BE2C (cell line): Measurements from ENCODE around the gene PRR15L.

ENCODE experiments used
- DNase-seq: peaks from one replicate; pipeline ENCODE4 v3.0.0-alpha.2; 2020
- H3K27me3 ChIP-seq: fragments of 250-450 bp; sonication (Bioruptor Pico); 2 replicates; pipeline ENCODE4 v1.5.1; 2020; ENCODE audit warnings: mild to moderate bottlenecking
- H3K36me3 ChIP-seq: fragments of 250-450 bp; sonication (Bioruptor Pico); 2 replicates; pipeline ENCODE4 v1.5.1; 2020; ENCODE audit warnings: mild to moderate bottlenecking
- H3K4me1 ChIP-seq: fragments of 250-450 bp; sonication (Bioruptor Pico); 2 replicates; pipeline ENCODE4 v1.5.1; 2020
- H3K4me3 ChIP-seq: 2 replicates; pipeline ENCODE4 v1.5.1; 2011; ENCODE audit warnings: low read depth, low read length
- H3K9me3 ChIP-seq: fragments of 250-450 bp; sonication (Bioruptor Pico); 2 replicates; pipeline ENCODE4 v1.5.1; 2020
- TF ChIP-seq, protein P1 (sequence below): IDR thresholded peaks from 2 replicates; pipeline ENCODE4 v1.5.1; 2012; ENCODE audit warnings: mild to moderate bottlenecking, low read depth, low read length

The PRR15L gene

DNA sequence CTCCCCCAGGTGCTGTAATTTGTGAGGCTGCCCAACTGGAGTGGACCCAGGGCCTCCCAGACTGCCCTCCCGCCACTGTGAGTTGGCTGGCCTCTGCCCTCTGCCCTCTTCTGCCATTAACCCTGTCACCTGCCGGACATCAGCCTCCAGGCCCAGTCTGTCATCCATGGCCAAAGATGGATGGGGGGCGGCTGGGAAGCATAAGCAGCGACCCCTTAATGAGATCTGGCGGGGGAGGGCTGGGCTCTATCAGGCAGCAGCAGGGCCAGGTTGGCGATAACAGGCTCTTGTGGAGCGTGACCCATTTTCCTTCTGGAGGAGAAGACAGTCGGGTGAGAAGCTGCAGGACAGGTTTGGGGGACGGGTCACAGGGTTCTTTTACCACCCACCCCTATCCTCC lies 38.5 kb upstream of the PRR15L start:
- TF ChIP-seq, protein P1, sequence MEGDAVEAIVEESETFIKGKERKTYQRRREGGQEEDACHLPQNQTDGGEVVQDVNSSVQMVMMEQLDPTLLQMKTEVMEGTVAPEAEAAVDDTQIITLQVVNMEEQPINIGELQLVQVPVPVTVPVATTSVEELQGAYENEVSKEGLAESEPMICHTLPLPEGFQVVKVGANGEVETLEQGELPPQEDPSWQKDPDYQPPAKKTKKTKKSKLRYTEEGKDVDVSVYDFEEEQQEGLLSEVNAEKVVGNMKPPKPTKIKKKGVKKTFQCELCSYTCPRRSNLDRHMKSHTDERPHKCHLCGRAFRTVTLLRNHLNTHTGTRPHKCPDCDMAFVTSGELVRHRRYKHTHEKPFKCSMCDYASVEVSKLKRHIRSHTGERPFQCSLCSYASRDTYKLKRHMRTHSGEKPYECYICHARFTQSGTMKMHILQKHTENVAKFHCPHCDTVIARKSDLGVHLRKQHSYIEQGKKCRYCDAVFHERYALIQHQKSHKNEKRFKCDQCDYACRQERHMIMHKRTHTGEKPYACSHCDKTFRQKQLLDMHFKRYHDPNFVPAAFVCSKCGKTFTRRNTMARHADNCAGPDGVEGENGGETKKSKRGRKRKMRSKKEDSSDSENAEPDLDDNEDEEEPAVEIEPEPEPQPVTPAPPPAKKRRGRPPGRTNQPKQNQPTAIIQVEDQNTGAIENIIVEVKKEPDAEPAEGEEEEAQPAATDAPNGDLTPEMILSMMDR = no peak
- Histone ChIP-seq H3K9me3 (no peaks in the 10 kb centered on the region), H3K4me3 (peak overlapping the region; percentile 28), H3K27me3 (no peaks in the 10 kb centered on the region), H3K4me1 (peaks cover 84% of the 10 kb centered on the region), H3K36me3 (no peaks in the 10 kb centered on the region)
- peak; percentile 90 for DNase-seq

DNA sequence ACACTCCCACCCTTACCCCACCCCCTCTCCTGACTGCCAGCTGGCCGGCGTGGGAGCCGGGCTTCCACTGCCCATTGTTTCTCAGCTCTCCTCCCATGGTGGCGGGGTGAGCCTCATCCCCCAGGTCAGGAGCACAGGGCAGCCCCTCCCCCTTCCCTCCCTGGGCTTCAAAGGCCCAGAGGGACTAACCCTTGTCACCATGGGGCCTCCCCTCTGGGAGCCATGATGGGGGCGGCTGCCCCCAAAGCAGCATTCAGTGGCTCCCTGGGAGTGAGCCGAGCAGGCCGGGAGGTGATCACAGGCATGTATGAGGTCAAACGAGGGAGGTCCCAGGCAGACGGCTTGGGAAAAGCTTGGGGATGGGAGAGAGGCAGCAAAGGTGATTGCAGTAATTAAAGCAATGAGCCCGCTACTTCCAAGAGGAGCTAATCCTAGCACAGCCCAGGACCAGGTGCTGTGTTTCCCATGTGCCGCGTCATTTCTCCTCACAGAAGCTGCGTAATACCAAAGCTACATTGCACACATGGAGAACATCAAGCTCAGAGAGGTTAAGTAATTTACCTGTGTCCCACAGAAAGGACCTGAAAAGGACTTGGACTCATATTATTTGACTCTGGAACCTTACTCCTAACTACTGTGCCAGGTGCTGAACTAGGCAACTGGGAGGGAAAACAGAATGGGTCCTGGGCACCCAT lies 37.7 kb upstream of the PRR15L start:
- H3K4me3 ChIP-seq = no peak overlapping the region; the same call in 1 of the 2 replicates

DNA sequence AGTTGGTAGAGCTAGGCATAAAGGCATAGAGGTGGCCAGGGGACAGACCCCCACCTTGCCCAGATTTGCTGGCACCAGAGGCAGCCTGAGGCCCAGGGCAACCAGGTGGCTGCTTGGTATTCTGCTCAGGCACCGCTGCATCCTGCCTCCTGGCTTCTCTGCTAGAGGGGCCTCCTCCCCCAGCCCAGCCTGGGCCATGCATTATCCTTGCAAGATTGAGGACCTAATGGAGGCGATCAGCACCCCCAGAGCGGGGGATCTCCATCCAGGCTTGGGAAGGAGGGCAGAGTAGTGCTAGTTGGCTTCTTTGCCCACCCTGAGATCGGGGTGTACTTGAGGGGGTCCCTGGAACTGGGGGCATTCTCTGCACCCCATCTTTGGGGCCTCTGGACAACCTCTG lies 37.0 kb upstream of the PRR15L start:
- Histone ChIP-seq H3K4me1 (peaks cover 87% of the 10 kb centered on the region), H3K36me3 (no peaks in the 10 kb centered on the region), H3K27me3 (no peaks in the 10 kb centered on the region), H3K9me3 (no peaks in the 10 kb centered on the region), H3K4me3 (no peak overlapping the region)
- TF ChIP-seq, protein P1 = no peak
- no peak for DNase-seq

More for the DNA sequence above, 37.7 kb upstream of the PRR15L start:
- Histone ChIP-seq H3K4me1 (peaks cover 88% of the 10 kb centered on the region), H3K9me3 (no peaks in the 10 kb centered on the region), H3K27me3 (no peaks in the 10 kb centered on the region), H3K36me3 (no peaks in the 10 kb centered on the region)
- peak; percentile 39 for DNase-seq
- TF ChIP-seq, protein P1 = no peak

DNA sequence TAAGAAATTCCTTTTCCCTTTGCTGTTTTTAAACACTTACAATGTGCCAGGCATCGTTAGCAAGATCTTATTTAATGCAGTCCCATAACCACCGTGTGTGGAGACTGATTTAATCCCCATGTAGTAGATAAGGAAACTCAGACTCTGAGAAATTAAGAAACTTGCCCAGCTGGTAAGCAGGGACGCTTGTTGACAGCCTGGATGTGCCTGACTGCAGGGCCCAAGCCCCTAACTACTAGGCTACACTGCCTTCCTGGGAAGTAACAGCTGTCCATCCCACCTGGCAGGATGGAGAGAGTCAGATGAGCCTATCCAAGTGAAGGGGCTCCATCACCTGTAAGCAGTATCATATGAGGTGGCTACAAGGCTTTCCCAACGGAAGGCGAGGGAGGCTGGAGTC lies 36.3 kb upstream of the PRR15L start:
- no peaks in the 10 kb centered on the region for H3K36me3 ChIP-seq
- H3K27me3 ChIP-seq = no peaks in the 10 kb centered on the region
- H3K4me3 ChIP-seq = no peak overlapping the region
- H3K9me3 ChIP-seq = no peaks in the 10 kb centered on the region
- no peak for DNase-seq
- TF ChIP-seq, protein P1 = no peak
- peaks cover 87% of the 10 kb centered on the region for H3K4me1 ChIP-seq

DNA sequence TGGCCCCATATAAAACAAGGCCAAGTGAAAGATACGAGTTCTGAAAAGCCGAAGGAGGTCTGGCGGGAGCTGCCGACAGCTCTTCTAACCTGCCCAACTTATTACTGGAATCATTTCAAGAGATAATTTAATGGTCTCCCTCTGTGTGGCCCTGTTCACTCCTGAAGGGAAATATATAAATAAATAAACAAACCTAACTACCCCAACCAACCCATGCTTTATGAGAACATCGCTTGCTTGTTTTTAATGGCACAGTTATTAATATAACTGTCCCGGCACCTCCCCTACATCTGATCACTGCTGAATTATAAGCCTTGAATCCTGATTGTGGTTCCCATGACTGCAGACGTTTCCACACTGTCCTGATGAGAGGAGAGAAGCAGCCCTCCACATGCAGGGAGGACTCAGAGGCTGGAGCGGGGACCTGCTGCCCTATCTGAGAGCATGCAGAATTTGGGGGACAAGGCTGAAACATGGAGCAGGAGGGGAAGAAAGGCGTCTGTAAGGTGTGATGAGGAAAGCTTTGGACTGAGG lies 35.4 kb upstream of the PRR15L start:
- DNase-seq = no peak
- no peaks in the 10 kb centered on the region for H3K27me3 ChIP-seq
- TF ChIP-seq, protein P1 = no peak
- H3K4me1 ChIP-seq = peaks cover 87% of the 10 kb centered on the region
- no peaks in the 10 kb centered on the region for H3K36me3 ChIP-seq
- H3K4me3 ChIP-seq = no peak overlapping the region
- H3K9me3 ChIP-seq = no peaks in the 10 kb centered on the region

DNA sequence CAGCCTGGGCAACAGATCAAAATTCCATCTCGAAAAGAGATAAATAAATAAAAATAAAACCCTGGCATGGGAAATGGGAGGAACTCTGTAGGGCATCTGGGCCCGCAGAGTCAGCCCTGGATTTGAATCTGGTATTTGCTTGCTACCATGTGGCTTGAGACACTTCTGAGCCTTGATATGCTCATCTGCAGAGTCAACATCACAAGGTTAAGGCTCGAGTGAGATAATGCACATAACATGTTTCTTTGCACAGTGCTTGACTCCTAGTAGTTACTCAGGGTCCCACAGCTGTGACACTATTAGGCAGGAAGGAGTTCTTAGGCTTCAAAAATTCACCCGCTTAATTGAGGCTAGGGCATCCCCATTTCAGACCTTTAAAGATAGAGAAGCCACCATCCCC lies 34.5 kb upstream of the PRR15L start:
- no peak overlapping the region for H3K4me3 ChIP-seq
- no peak for DNase-seq
- no peaks in the 10 kb centered on the region for H3K9me3 ChIP-seq
- peaks cover 85% of the 10 kb centered on the region for H3K4me1 ChIP-seq
- TF ChIP-seq, protein P1 = no peak
- no peaks in the 10 kb centered on the region for H3K36me3 ChIP-seq
- no peaks in the 10 kb centered on the region for H3K27me3 ChIP-seq
